BE2C (cell line): ENCODE results near the gene FMNL2.

ENCODE experiments used
- DNase-seq: peaks from one replicate; pipeline ENCODE4 v3.0.0-alpha.2; 2020
- H3K27me3 ChIP-seq: fragments of 250-450 bp; sonication (Bioruptor Pico); 2 replicates; pipeline ENCODE4 v1.5.1; 2020; ENCODE audit warnings: mild to moderate bottlenecking
- H3K36me3 ChIP-seq: fragments of 250-450 bp; sonication (Bioruptor Pico); 2 replicates; pipeline ENCODE4 v1.5.1; 2020; ENCODE audit warnings: mild to moderate bottlenecking
- H3K4me1 ChIP-seq: fragments of 250-450 bp; sonication (Bioruptor Pico); 2 replicates; pipeline ENCODE4 v1.5.1; 2020
- H3K4me3 ChIP-seq: 2 replicates; pipeline ENCODE4 v1.5.1; 2011; ENCODE audit warnings: low read depth, low read length
- H3K9me3 ChIP-seq: fragments of 250-450 bp; sonication (Bioruptor Pico); 2 replicates; pipeline ENCODE4 v1.5.1; 2020
- CTCF ChIP-seq: IDR thresholded peaks from 2 replicates; pipeline ENCODE4 v1.5.1; 2012; ENCODE audit warnings: mild to moderate bottlenecking, low read depth, low read length

FMNL2 gene

GRCh38 chr2:152648336-152648735 is 313.4 kb downstream of the FMNL2 start:
- Histone ChIP-seq H3K4me1 (no peaks in the 10 kb centered on the region), H3K9me3 (no peaks in the 10 kb centered on the region), H3K36me3 (no peaks in the 10 kb centered on the region; the same call in none of the 2 replicates), H3K4me3 (no peak overlapping the region), H3K27me3 (no peaks in the 10 kb centered on the region)
- no peak for DNase-seq
- 0 out of 2 replicates have a peak, but pooled peaks have one; percentile 4 for TF ChIP-seq CTCF

- no peak overlapping the region for H3K4me3 ChIP-seq
- DNase-seq: no peak
- no peaks in the 10 kb centered on the region for H3K4me1 ChIP-seq
- H3K9me3 ChIP-seq: no peaks in the 10 kb centered on the region
- H3K27me3 ChIP-seq: no peaks in the 10 kb centered on the region
- no peaks in the 10 kb centered on the region; the same call in none of the 2 replicates for H3K36me3 ChIP-seq
- no peak for TF ChIP-seq CTCF
Observed at GRCh38 chr2:152649997-152650396, 315.0 kb downstream of the FMNL2 start.

GRCh38 chr2:152650768-152651371 is 315.9 kb downstream of the FMNL2 start:
- Histone ChIP-seq H3K9me3 (no peaks in the 10 kb centered on the region), H3K36me3 (no peaks in the 10 kb centered on the region; the same call in none of the 2 replicates), H3K4me3 (no peak overlapping the region), H3K27me3 (no peaks in the 10 kb centered on the region), H3K4me1 (no peaks in the 10 kb centered on the region)
- no peak for TF ChIP-seq CTCF
- DNase-seq: no peak

GRCh38 chr2:152651834-152652233 is 316.9 kb downstream of the FMNL2 start:
- DNase-seq: no peak
- Histone ChIP-seq H3K27me3 (no peaks in the 10 kb centered on the region), H3K36me3 (no peaks in the 10 kb centered on the region; the same call in none of the 2 replicates), H3K4me3 (no peak overlapping the region), H3K4me1 (no peaks in the 10 kb centered on the region), H3K9me3 (no peaks in the 10 kb centered on the region)
- no peak for TF ChIP-seq CTCF

- Histone ChIP-seq H3K36me3 (peaks cover 8% of the 10 kb centered on the region), H3K4me3 (no peak overlapping the region), H3K4me1 (no peaks in the 10 kb centered on the region), H3K9me3 (no peaks in the 10 kb centered on the region), H3K27me3 (no peaks in the 10 kb centered on the region)
- TF ChIP-seq CTCF: no peak
- no peak for DNase-seq
Observed at GRCh38 chr2:152655880-152656279, 320.9 kb downstream of the FMNL2 start.

GRCh38 chr2:152657043-152657442 is 322.1 kb downstream of the FMNL2 start:
- no peak for TF ChIP-seq CTCF

More at GRCh38 chr2:152657043-152657442, 322.1 kb downstream of the FMNL2 start:
- Histone ChIP-seq H3K4me3 (no peak overlapping the region), H3K27me3 (no peaks in the 10 kb centered on the region), H3K9me3 (no peaks in the 10 kb centered on the region), H3K36me3 (peaks cover 8% of the 10 kb centered on the region), H3K4me1 (no peaks in the 10 kb centered on the region)
- no peak for DNase-seq
